H9 (cell line): ENCODE measurements around the gene GH2. TPM values are rescaled to one million over a fixed set of nuclear protein-coding genes. Genes with fewer than 3 reads are reported as not detected.
"Not testable (repeated sequence)": the region's sequence is repeated elsewhere in the genome, so short reads cannot be mapped to it uniquely, and the experiment has no call there.

Experiments used
- DNase-seq: peaks from one replicate; pipeline ENCODE4 v3.0.0-alpha.2; 2017
- H2AFZ ChIP-seq: one replicate; pipeline ENCODE4 v1.6.1; 2013; ENCODE audit warnings: mild to moderate bottlenecking, low read length, control low read depth, moderate library complexity
- H2AK5ac ChIP-seq: 2 replicates; pipeline ENCODE4 v1.6.1; 2013; ENCODE audit warnings: low read length, control low read depth, mixed read lengths; ENCODE audit not compliant: insufficient read length
- H2BK120ac ChIP-seq: one replicate; pipeline ENCODE4 v1.6.1; 2013; ENCODE audit warnings: low read depth, mild to moderate bottlenecking, low read length, control low read depth, inconsistent platforms; ENCODE audit not compliant: poor library complexity, severe bottlenecking
- H2BK12ac ChIP-seq: 2 replicates; pipeline ENCODE4 v1.6.1; 2013; ENCODE audit warnings: low read length, control low read depth, mixed read lengths, low read depth; ENCODE audit not compliant: insufficient read length
- H2BK15ac ChIP-seq: 2 replicates; pipeline ENCODE4 v1.6.1; 2013; ENCODE audit warnings: low read depth, low read length, control low read depth
- H2BK20ac ChIP-seq: one replicate; pipeline ENCODE4 v1.6.1; 2013; ENCODE audit warnings: low read depth, mild to moderate bottlenecking, low read length, control low read depth, inconsistent platforms; ENCODE audit not compliant: poor library complexity, severe bottlenecking
- H2BK5ac ChIP-seq: 2 replicates; pipeline ENCODE4 v1.6.1; 2013; ENCODE audit warnings: low read length, control low read depth, mixed read lengths; ENCODE audit not compliant: insufficient read length
- H3K14ac ChIP-seq: 2 replicates; pipeline ENCODE4 v1.6.1; 2013; ENCODE audit warnings: low read length, control low read depth; ENCODE audit not compliant: insufficient read depth
- H3K18ac ChIP-seq: 2 replicates; pipeline ENCODE4 v1.6.1; 2013; ENCODE audit warnings: low read depth, mild to moderate bottlenecking, mixed read lengths, low read length, control low read depth; ENCODE audit not compliant: insufficient read length
- H3K23ac ChIP-seq: 2 replicates; pipeline ENCODE4 v1.6.1; 2013; ENCODE audit warnings: low read length, control low read depth, mixed read lengths, low read depth; ENCODE audit not compliant: insufficient read length
- H3K23me2 ChIP-seq: 2 replicates; pipeline ENCODE4 v1.6.1; 2013; ENCODE audit warnings: low read depth, mild to moderate bottlenecking, mixed read lengths, low read length, control low read depth; ENCODE audit not compliant: insufficient read length, poor library complexity, severe bottlenecking
- H3K27ac ChIP-seq: 2 replicates; pipeline ENCODE4 v1.5.1; 2013; ENCODE audit warnings: low read length, control low read depth, mixed read lengths, low read depth; ENCODE audit not compliant: insufficient read length
- H3K27me3 ChIP-seq: 2 replicates; pipeline ENCODE4 v1.6.1; 2013; ENCODE audit warnings: low read length, control low read depth, inconsistent platforms; ENCODE audit not compliant: insufficient read depth
- H3K4ac ChIP-seq: 2 replicates; pipeline ENCODE4 v1.6.1; 2013; ENCODE audit warnings: low read depth, mild to moderate bottlenecking, control low read depth, inconsistent platforms, low read length, moderate library complexity
- H3K4me1 ChIP-seq: 2 replicates; pipeline ENCODE4 v1.6.1; 2013; ENCODE audit warnings: low read length, control low read depth, inconsistent platforms; ENCODE audit not compliant: insufficient read depth
- H3K4me2 ChIP-seq: 2 replicates; pipeline ENCODE4 v1.6.1; 2013; ENCODE audit warnings: low read length, control low read depth, mixed read lengths; ENCODE audit not compliant: insufficient read length, insufficient read depth
- H3K56ac ChIP-seq: 2 replicates; pipeline ENCODE4 v1.6.1; 2013; ENCODE audit warnings: low read depth, mild to moderate bottlenecking, mixed read lengths, low read length, control low read depth; ENCODE audit not compliant: insufficient read length
- H3K79me1 ChIP-seq: 2 replicates; pipeline ENCODE4 v1.6.1; 2013; ENCODE audit warnings: low read depth, mild to moderate bottlenecking, moderate library complexity, low read length, control low read depth, inconsistent platforms; ENCODE audit not compliant: insufficient read depth, poor library complexity, severe bottlenecking
- H3K79me2 ChIP-seq: 2 replicates; pipeline ENCODE4 v1.6.1; 2013; ENCODE audit warnings: low read length, control low read depth, inconsistent platforms; ENCODE audit not compliant: insufficient read depth
- H3K9ac ChIP-seq: 2 replicates; pipeline ENCODE4 v1.6.1; 2013; ENCODE audit warnings: low read length, control low read depth, mixed read lengths; ENCODE audit not compliant: insufficient read length; ENCODE audit errors: extremely low read depth
- H3K9me3 ChIP-seq: one replicate; pipeline ENCODE4 v1.6.1; 2013; ENCODE audit warnings: low read depth, low read length, inconsistent platforms; ENCODE audit not compliant: control insufficient read depth
- H3T11ph ChIP-seq: one replicate; pipeline ENCODE4 v1.6.1; 2013; ENCODE audit warnings: mild to moderate bottlenecking, low read length, control low read depth, inconsistent platforms
- H4K20me1 ChIP-seq: one replicate; pipeline ENCODE4 v1.6.1; 2013; ENCODE audit not compliant: control insufficient read depth, insufficient read length, insufficient read depth
- H4K5ac ChIP-seq: 2 replicates; pipeline ENCODE4 v1.6.1; 2013; ENCODE audit warnings: low read depth, mild to moderate bottlenecking, mixed read lengths, low read length, control low read depth; ENCODE audit not compliant: insufficient read length
- H4K8ac ChIP-seq: replicated peaks from 2 replicates; pipeline ENCODE4 v1.6.1; 2013; ENCODE audit warnings: low read length, control low read depth, mixed read lengths, low read depth; ENCODE audit not compliant: insufficient read length
- H4K91ac ChIP-seq: 2 replicates; pipeline ENCODE4 v1.6.1; 2013; ENCODE audit warnings: low read depth, mild to moderate bottlenecking, moderate library complexity, mixed read lengths, low read length, control low read depth; ENCODE audit not compliant: insufficient read length
- H3K27ac Mint-ChIP-seq, 3 experiments: 2 replicates in 2 of 3; 3 replicates in 1 of 3; pipeline ENCODE4 v1.8.0; 2020 to 2021; ENCODE audit warnings: mixed read lengths in 3 of 3, mild to moderate bottlenecking in 1 of 3, moderate library complexity in 1 of 3
- H3K27me3 Mint-ChIP-seq: 2 replicates; pipeline ENCODE4 v1.8.0; 2021; ENCODE audit warnings: low read depth, mild to moderate bottlenecking, moderate library complexity, mixed read lengths
- H3K36me3 Mint-ChIP-seq, 3 experiments: 2 replicates in 2 of 3; 3 replicates in 1 of 3; pipeline ENCODE4 v1.8.0; 2020 to 2021; ENCODE audit warnings: low read depth in 3 of 3, mixed read lengths in 3 of 3; ENCODE audit not compliant: insufficient read depth in 1 of 3
- H3K4me1 Mint-ChIP-seq, 2 experiments: 2 replicates each; pipeline ENCODE4 v1.8.0; 2020; ENCODE audit warnings: mixed read lengths in 2 of 2
- H3K4me3 Mint-ChIP-seq, 2 experiments: 2 replicates in 1 of 2; 3 replicates in 1 of 2; pipeline ENCODE4 v1.8.0; 2020 to 2021; ENCODE audit warnings: mild to moderate bottlenecking in 2 of 2, mixed read lengths in 2 of 2, moderate library complexity in 1 of 2
- H3K9me3 Mint-ChIP-seq, 2 experiments: 2 replicates in 1 of 2; 3 replicates in 1 of 2; pipeline ENCODE4 v1.8.0; 2020; ENCODE audit warnings: mild to moderate bottlenecking in 2 of 2, mixed read lengths in 2 of 2, moderate library complexity in 1 of 2
- WGBS: extraction: QIAGEN DNeasy Blood & Tissue Kit; methylation state at CpG from one replicate; pipeline ENCODE4 v1.1.7; 2013; ENCODE audit warnings: missing lambda C conversion rate, low lambda C conversion rate, mixed read lengths; ENCODE audit not compliant: insufficient read length; ENCODE audit errors: extremely low coverage; 5-methylcytosine and 5-hydroxymethylcytosine counted together
- total RNA-seq: library from RNA; stranded (reverse); gene quantifications from 2 replicates; pipeline ENCODE4 v1.2.1, GENCODE V29; 2021

Gene GH2
- total RNA-seq, 1 experiment from 2014 or later, result 0.77 TPM

DNA sequence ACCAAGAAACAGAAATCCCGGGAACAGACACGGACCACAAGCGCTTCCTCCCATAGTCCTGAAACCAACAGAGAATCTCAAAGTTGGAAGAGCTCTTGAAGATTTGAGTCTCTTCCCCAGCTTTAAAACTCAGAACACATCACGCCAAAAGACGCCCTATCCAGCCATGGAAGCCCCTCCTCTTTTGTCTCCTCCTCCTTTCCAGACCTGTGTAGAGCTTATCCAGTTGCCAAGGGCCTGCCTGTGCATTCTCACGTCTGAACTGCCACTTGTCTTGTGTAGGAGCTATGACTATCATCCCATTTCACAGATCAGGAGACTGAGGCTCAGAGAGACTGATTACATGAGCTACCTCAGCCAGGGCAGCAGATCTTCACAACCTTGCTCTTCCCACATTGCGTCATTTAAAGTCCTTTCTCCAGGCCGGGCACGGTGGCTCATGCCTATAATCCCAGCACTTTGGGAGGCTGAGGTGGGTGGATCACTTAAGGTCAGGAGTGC is 932 bp upstream of the GH2 start:
- not testable (repeated sequence) for H3K4me3 Mint-ChIP-seq, H3K9me3 Mint-ChIP-seq

More for the DNA sequence above, 932 bp upstream of the GH2 start:
- not testable (repeated sequence) for H3K23ac ChIP-seq, H4K5ac ChIP-seq, H3K27me3 ChIP-seq, H3K36me3 Mint-ChIP-seq, H3K4me2 ChIP-seq, H2AK5ac ChIP-seq, H4K91ac ChIP-seq, H3K18ac ChIP-seq, H2BK5ac ChIP-seq, H3K79me1 ChIP-seq, H3K23me2 ChIP-seq, DNase-seq, H2BK12ac ChIP-seq, H3K27ac Mint-ChIP-seq, H3K9me3 ChIP-seq, H3K9ac ChIP-seq, H2BK120ac ChIP-seq, H3K4ac ChIP-seq, H4K8ac ChIP-seq, H3K27me3 Mint-ChIP-seq, H2AFZ ChIP-seq, H3K79me2 ChIP-seq, H3T11ph ChIP-seq, H3K14ac ChIP-seq, H2BK15ac ChIP-seq, H4K20me1 ChIP-seq, H2BK20ac ChIP-seq, H3K27ac ChIP-seq, H3K4me1 ChIP-seq, H3K56ac ChIP-seq
- H3K4me1 Mint-ChIP-seq, result peaks cover 13 to 16% of the 10 kb centered on the region in 2 experiments
- no CpG with 5 or more reads among the region's 9 CpGs for WGBS
